ENCODE results near the gene NOX5. TPM values are rescaled to one million over a fixed set of nuclear protein-coding genes. Genes with fewer than 3 reads are reported as not detected.
A peak's percentile ranks its signal among the peaks of the same experiment; 100 is the strongest.

NOX5 gene
- total RNA-seq, 1 donor from 2014 or later = not detected

DNA sequence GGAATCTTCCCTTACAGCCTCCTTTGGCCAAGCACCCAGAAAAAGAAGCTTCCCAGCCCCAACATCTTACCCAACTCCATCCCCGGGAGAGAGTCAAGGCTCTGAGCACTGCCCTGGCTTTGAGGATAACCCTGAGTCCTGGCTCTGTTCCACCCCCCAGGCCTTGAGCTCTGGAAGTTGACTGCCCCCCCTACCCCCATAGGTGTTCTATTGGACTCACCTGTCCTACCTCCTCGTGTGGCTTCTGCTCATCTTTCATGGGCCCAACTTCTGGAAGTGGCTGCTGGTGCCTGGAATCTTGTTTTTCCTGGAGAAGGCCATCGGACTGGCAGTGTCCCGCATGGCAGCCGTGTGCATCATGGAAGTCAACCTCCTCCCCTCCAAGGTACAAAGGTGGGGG lies 22.3 kb downstream of the NOX5 start:
- Mint-ChIP-seq H3K9me3 (ENCODE audit: unreplicated experiment) (no peaks in the 10 kb centered on the region), H3K27me3 (ENCODE audit: unreplicated experiment) (no peaks in the 10 kb centered on the region), H3K36me3 (ENCODE audit: unreplicated experiment) (no peaks in the 10 kb centered on the region), H3K4me3 (ENCODE audit: unreplicated experiment) (no peak overlapping the region), H3K27ac (ENCODE audit: unreplicated experiment) (no peak overlapping the region), H3K4me1 (ENCODE audit: unreplicated experiment) (peaks cover 4% of the 10 kb centered on the region)
- DNase-seq (ENCODE audit: extremely low spot score, unreplicated experiment) = no peak
- TF ChIP-seq, protein P1, sequence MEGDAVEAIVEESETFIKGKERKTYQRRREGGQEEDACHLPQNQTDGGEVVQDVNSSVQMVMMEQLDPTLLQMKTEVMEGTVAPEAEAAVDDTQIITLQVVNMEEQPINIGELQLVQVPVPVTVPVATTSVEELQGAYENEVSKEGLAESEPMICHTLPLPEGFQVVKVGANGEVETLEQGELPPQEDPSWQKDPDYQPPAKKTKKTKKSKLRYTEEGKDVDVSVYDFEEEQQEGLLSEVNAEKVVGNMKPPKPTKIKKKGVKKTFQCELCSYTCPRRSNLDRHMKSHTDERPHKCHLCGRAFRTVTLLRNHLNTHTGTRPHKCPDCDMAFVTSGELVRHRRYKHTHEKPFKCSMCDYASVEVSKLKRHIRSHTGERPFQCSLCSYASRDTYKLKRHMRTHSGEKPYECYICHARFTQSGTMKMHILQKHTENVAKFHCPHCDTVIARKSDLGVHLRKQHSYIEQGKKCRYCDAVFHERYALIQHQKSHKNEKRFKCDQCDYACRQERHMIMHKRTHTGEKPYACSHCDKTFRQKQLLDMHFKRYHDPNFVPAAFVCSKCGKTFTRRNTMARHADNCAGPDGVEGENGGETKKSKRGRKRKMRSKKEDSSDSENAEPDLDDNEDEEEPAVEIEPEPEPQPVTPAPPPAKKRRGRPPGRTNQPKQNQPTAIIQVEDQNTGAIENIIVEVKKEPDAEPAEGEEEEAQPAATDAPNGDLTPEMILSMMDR (IDR thresholded peaks at IDR 0.05) = no peak

DNA sequence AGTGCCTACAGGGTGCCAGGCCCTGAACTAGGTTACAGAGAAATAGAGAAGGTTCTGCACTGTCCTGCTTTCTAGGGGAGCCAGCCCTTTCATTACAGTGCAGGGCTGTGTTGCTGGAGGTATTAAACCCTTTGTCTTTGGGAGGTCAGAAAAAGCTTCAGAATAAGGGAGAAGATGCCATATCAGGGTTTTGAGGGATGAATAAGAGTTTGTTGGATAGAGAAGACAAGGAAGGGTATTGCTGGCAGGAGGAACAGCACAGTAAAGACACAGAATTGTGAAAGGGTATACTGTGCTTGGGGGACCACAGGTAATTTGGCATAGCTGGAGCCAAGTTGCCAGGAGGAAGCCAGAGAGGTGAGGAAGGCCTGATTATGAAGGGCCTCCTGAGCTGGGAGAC lies 23.0 kb downstream of the NOX5 start:
- H3K9me3 Mint-ChIP-seq (ENCODE audit: unreplicated experiment) = no peaks in the 10 kb centered on the region

DNA sequence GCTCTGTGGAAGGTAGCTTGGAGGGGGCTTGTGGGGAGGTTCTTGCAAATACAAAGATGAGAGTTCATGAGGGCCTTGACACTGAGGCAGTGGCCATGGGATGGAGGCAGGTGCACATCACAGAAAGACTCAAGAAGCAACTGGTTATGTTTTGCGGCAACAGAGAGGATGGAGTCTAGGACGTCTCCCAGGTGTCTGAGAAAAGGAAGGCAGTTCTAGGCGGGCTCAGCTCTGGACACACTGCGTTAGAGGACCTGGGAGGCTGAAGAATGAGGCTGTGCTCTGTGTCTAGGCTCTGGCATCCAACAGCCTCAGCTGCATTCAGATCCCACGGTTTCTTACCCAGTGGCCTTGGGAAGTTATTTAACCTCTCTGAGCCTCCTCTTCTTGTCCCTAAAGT lies 23.5 kb downstream of the NOX5 start:
- peak; percentile 59 for DNase-seq (ENCODE audit: extremely low spot score, unreplicated experiment)
- TF ChIP-seq, protein P1 (IDR thresholded peaks at IDR 0.05) = no peak
- Mint-ChIP-seq H3K27me3 (ENCODE audit: unreplicated experiment) (no peaks in the 10 kb centered on the region), H3K9me3 (ENCODE audit: unreplicated experiment) (no peaks in the 10 kb centered on the region), H3K4me3 (ENCODE audit: unreplicated experiment) (no peak overlapping the region), H3K36me3 (ENCODE audit: unreplicated experiment) (no peaks in the 10 kb centered on the region), H3K27ac (ENCODE audit: unreplicated experiment) (no peak overlapping the region), H3K4me1 (ENCODE audit: unreplicated experiment) (no peaks in the 10 kb centered on the region)

More for the DNA sequence above, 23.0 kb downstream of the NOX5 start:
- DNase-seq (ENCODE audit: extremely low spot score, unreplicated experiment) = no peak
- Mint-ChIP-seq H3K27me3 (ENCODE audit: unreplicated experiment) (no peaks in the 10 kb centered on the region), H3K27ac (ENCODE audit: unreplicated experiment) (no peak overlapping the region), H3K36me3 (ENCODE audit: unreplicated experiment) (no peaks in the 10 kb centered on the region), H3K4me1 (ENCODE audit: unreplicated experiment) (peaks cover 1% of the 10 kb centered on the region), H3K4me3 (ENCODE audit: unreplicated experiment) (no peak overlapping the region)
- TF ChIP-seq, protein P1 (IDR thresholded peaks at IDR 0.05) = no peak

DNA sequence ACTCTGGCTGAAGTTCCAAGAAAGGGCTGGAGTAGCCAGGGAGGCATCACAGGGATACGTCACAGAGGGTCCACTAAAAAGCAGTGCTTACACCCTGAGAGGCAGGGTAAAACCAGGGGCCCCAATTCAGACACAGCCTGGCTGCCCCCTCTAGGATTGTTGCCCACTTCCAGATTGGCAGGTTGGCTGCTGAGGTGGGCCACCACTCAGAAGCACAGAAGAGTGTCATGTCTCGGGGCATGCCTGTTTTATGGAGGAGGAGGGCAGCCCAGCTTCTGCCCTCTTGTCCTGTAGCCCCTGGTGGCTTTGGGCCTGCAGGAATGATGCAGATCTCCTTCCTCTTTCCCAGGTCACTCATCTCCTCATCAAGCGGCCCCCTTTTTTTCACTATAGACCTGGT lies 24.0 kb downstream of the NOX5 start:
- Mint-ChIP-seq H3K4me3 (ENCODE audit: unreplicated experiment) (no peak overlapping the region), H3K27me3 (ENCODE audit: unreplicated experiment) (no peaks in the 10 kb centered on the region), H3K9me3 (ENCODE audit: unreplicated experiment) (no peaks in the 10 kb centered on the region), H3K27ac (ENCODE audit: unreplicated experiment) (no peak overlapping the region), H3K36me3 (ENCODE audit: unreplicated experiment) (no peaks in the 10 kb centered on the region), H3K4me1 (ENCODE audit: unreplicated experiment) (no peaks in the 10 kb centered on the region)
- DNase-seq (ENCODE audit: extremely low spot score, unreplicated experiment) = peak; percentile 69
- TF ChIP-seq, protein P1 (IDR thresholded peaks at IDR 0.05) = no peak

DNA sequence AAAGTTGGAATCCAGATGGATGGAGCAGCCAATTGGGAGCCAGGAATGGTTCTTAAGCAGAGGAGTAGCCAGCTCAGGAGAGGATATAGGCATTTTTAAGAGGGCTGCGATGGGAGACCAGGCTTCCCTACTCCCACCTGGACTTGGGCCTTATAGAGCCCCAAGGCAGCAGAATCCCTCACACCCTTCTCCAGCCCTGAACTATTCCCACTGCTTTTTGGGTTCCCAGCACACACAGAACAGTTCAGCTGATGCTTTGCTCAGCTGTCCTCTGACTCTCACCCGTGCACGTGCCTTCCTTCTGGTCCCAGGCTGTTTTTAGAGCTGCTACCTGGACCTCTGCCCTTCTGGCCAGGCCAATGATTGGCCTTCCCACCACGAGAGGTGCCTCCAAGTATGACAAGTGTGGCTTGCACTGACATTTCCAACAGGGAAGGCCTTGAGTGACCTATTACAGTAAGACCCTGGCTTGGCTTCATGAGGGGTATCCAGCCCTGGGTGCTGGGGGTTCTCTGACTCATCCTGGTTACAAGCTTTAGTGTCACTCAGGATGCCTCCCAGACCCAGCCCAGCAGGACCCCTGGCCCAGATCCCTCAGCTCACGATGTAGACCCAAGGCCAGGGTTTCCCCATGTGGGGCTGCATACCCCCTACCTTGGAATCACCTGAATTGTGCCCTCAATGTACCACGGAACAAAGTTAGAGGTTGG lies 25.2 kb downstream of the NOX5 start:
- Mint-ChIP-seq H3K4me1 (ENCODE audit: unreplicated experiment) (no peaks in the 10 kb centered on the region), H3K27ac (ENCODE audit: unreplicated experiment) (no peak overlapping the region), H3K36me3 (ENCODE audit: unreplicated experiment) (no peaks in the 10 kb centered on the region), H3K27me3 (ENCODE audit: unreplicated experiment) (no peaks in the 10 kb centered on the region), H3K9me3 (ENCODE audit: unreplicated experiment) (no peaks in the 10 kb centered on the region), H3K4me3 (ENCODE audit: unreplicated experiment) (no peak overlapping the region)
- TF ChIP-seq, protein P1 (IDR thresholded peaks at IDR 0.05) = no peak
- peak; percentile 60 for DNase-seq (ENCODE audit: extremely low spot score, unreplicated experiment)

Data from osteocyte (in vitro differentiated cells).